K562 (cell line): ENCODE measurements around the gene TPSG1. TPM values are rescaled to one million over a fixed set of nuclear protein-coding genes. Genes with fewer than 3 reads are reported as not detected.
"Not testable (repeated sequence)": the region's sequence is repeated elsewhere in the genome, so short reads cannot be mapped to it uniquely, and the experiment has no call there.

ENCODE experiments used
- ATAC-seq: fragments of 200-7000 bp; cut with Tn5 transposase; 3 replicates; pipeline ENCODE4 v1.9.1; 2020; ENCODE audit warnings: moderate library complexity
- BruUV-seq: library from RNA; stranded (reverse); fragments of 400-500 nt; replicated peaks from 2 replicates; lab custom pipeline; 2021; lab: Mats Ljungman, UMichigan
- CTCF ChIA-PET: fragments of 300-600 bp; formaldehyde crosslinking; extraction: SDS; loops from one replicate; lab custom pipeline; 2021; ENCODE audit warnings: low intra/inter-chr PET ratio; lab: Yijun Ruan, JAX
- POLR2A ChIA-PET: fragments of 300-600, 350-650 bp; sonication (Branson Sonifier 250); formaldehyde crosslinking; extraction: SDS; loops from one replicate; lab custom pipeline; 2021; ENCODE audit warnings: antibody characterized with exemption, inconsistent platforms; lab: Yijun Ruan, JAX
- DNase-seq, 4 experiments: peaks; one replicate each; pipeline versions ENCODE4 v3.0.0 to v3.0.0-alpha.2; 2011 to 2018; ENCODE audit warnings: low spot score in 3 of 4, mixed read lengths in 3 of 4; ENCODE audit errors: extremely low read depth in 1 of 4
- FAIRE-seq: peaks from 2 replicates; lab custom pipeline; 2011; peaks lifted over from hg19 to GRCh38; lab: Jason Lieb, UNC
- H2AFZ ChIP-seq: 2 replicates; pipeline ENCODE4 v1.6.0; 2011; ENCODE audit warnings: low read depth, low read length, control low read depth, inconsistent platforms
- H3K27ac ChIP-seq: fragments of 200-600 bp; 3 replicates; pipeline ENCODE4 v1.8.0; 2011; ENCODE audit warnings: low read depth, mild to moderate bottlenecking, control low read depth, inconsistent platforms, low read length, moderate library complexity, mixed read lengths; ENCODE audit errors: extremely low read depth
- H3K27me3 ChIP-seq, 2 experiments: fragments of 300-600 bp in 1 of 2; 2 replicates in 1 of 2; 3 replicates in 1 of 2; pipeline versions ENCODE4 v1.6.0 to v1.8.0; 2011; ENCODE audit warnings: inconsistent platforms in 2 of 2, low read length in 2 of 2, mild to moderate bottlenecking in 1 of 2, mixed read lengths in 1 of 2, moderate library complexity in 1 of 2; ENCODE audit not compliant: control insufficient read depth in 2 of 2, insufficient read depth in 2 of 2
- H3K36me3 ChIP-seq: fragments of 300-600 bp; 3 replicates; pipeline ENCODE4 v1.8.0; 2011; ENCODE audit warnings: mild to moderate bottlenecking, low read length, inconsistent platforms; ENCODE audit not compliant: control insufficient read depth, insufficient read depth
- H3K4me1 ChIP-seq, 2 experiments: fragments of 200-600 bp in 1 of 2; replicated peaks in 1 of 2; 2 replicates in 1 of 2; 3 replicates in 1 of 2; pipeline versions ENCODE4 v1.5.1 to v1.8.0; 2011; ENCODE audit warnings: inconsistent platforms in 2 of 2, low read length in 2 of 2, mild to moderate bottlenecking in 1 of 2, mixed read lengths in 1 of 2, moderate library complexity in 1 of 2; ENCODE audit not compliant: control insufficient read depth in 2 of 2, insufficient read depth in 2 of 2
- H3K4me2 ChIP-seq: 2 replicates; pipeline ENCODE4 v1.6.1; 2011; ENCODE audit warnings: low read length, control low read depth, inconsistent platforms, mixed read lengths; ENCODE audit not compliant: insufficient read depth
- H3K4me3 ChIP-seq: fragments of 200-600 bp; sonication (generic), shearing (Covaris generic); 2 replicates; pipeline ENCODE4 v1.5.1; 2016; ENCODE audit warnings: control low read depth, inconsistent platforms
- H3K79me2 ChIP-seq: fragments of 200-600 bp; 3 replicates; pipeline ENCODE4 v1.8.0; 2011; ENCODE audit warnings: low read length, inconsistent platforms; ENCODE audit not compliant: control insufficient read depth, insufficient read depth
- H3K9ac ChIP-seq, 2 experiments: 2 replicates each; pipeline versions ENCODE4 v1.6.0 to v1.6.1; 2011; ENCODE audit warnings: low read depth in 2 of 2, low read length in 2 of 2, control low read depth in 1 of 2, inconsistent platforms in 1 of 2, mild to moderate bottlenecking in 1 of 2, mixed read lengths in 1 of 2; ENCODE audit not compliant: insufficient read depth in 1 of 2
- H3K9me1 ChIP-seq: one replicate; pipeline ENCODE4 v1.6.0; 2011; ENCODE audit warnings: inconsistent platforms, mild to moderate bottlenecking, low read length, moderate library complexity; ENCODE audit not compliant: control insufficient read depth, insufficient read depth
- H3K9me3 ChIP-seq: replicated peaks from 2 replicates; pipeline ENCODE4 v1.5.1; 2011; ENCODE audit warnings: low read depth, low read length, inconsistent platforms; ENCODE audit not compliant: control insufficient read depth, insufficient read depth
- H4K20me1 ChIP-seq: replicated peaks from 2 replicates; pipeline ENCODE4 v1.6.1; 2011; ENCODE audit warnings: low read length, inconsistent platforms, mixed read lengths; ENCODE audit not compliant: control insufficient read depth, insufficient read depth
- NFIC ChIP-seq: fragments of 450-650 bp; IDR thresholded peaks from 2 replicates; pipeline ENCODE4 v1.6.1; 2017; ENCODE audit warnings: mild to moderate bottlenecking, inconsistent platforms
- NFIX ChIP-seq: fragments of 250-450 bp; sonication (Bioruptor Pico); IDR thresholded peaks from 2 replicates; pipeline ENCODE4 v1.4.0; 2020; ENCODE audit warnings: low read depth, mild to moderate bottlenecking, moderate library complexity
- SMAD1 ChIP-seq: fragments of 150-350 bp; IDR thresholded peaks from 2 replicates; pipeline ENCODE4 v1.6.1; 2014; ENCODE audit warnings: low read length, low read depth; ENCODE audit not compliant: partially characterized antibody
- WGBS: fragments of 100-300 bp; shearing (Covaris generic); methylation state at CpG from one replicate; pipeline ENCODE4 v1.1.6; 2016; ENCODE audit warnings: low coverage, mixed read lengths; ENCODE audit not compliant: insufficient coverage; ENCODE audit errors: missing lambda C conversion rate; 5-methylcytosine and 5-hydroxymethylcytosine counted together
- in situ Hi-C: fragments of 300-500 bp; cut with MboI; formaldehyde crosslinking; loops from 4 replicates; pipeline ENCODE4 v1.15.0; 2018; ENCODE audit warnings: inconsistent platforms, mixed read lengths
- intact Hi-C: fragments of 100-400 bp; cut with micrococcal nuclease; formaldehyde crosslinking; loops from 2 replicates; pipeline ENCODE4 v1.14.2; 2022
- polyA plus RNA-seq, 8 experiments: library from polyadenylated mRNA; depleted of rRNA in 4 of 8; stranded (reverse) in 5 of 8; unstranded in 3 of 8; fragments of >200 nt; fragmentation: Nextera tagmentation in 2 of 8; fragmentation: Illumina TruSeq in 1 of 8; extraction: Ambion mirVana in 2 of 8; extraction: Trizol in 1 of 8; gene quantifications; 2 replicates each; pipeline versions ENCODE4 v1.2.1 to v1.2.3, GENCODE V29; 2011 to 2014; ENCODE audit warnings: inconsistent platforms in 1 of 8, missing spikeins in 1 of 8
- total RNA-seq, 7 experiments: library from RNA; depleted of rRNA in 6 of 7; stranded (reverse); fragments of >200 nt in 6 of 7; fragmentation: Illumina TruSeq in 2 of 7; extraction: Trizol in 2 of 7; gene quantifications; 2 replicates each; pipeline versions ENCODE4 v1.2.1 to v1.2.3, GENCODE V29; 2011 to 2021; ENCODE audit warnings: low replicate concordance in 1 of 7
- TF ChIP-seq, protein P1 (sequence below): sonication (generic); formaldehyde crosslinking; IDR thresholded peaks from 2 replicates; pipeline ENCODE4 v1.8.0; 2022; ENCODE audit warnings: missing genetic modification reagents, mild to moderate bottlenecking, moderate library complexity, borderline replicate concordance

Gene TPSG1
- total and polyA plus RNA-seq, 9 of the 15 experiments (the other 6 are each of a cell fraction or from before 2014, with no cell fraction given), result not detected

GRCh38 chr16:1271724-1272413 lies 46.8 kb upstream of the TPSG1 start:
- H3K36me3 ChIP-seq, BruUV-seq, H3K27ac ChIP-seq, H3K79me2 ChIP-seq, ATAC-seq, FAIRE-seq, H3K4me2 ChIP-seq, intact Hi-C loops, H2AFZ ChIP-seq, POLR2A ChIA-PET, H4K20me1 ChIP-seq, H3K9me1 ChIP-seq, DNase-seq, H3K4me3 ChIP-seq, in situ Hi-C loops, H3K9me3 ChIP-seq: not testable (repeated sequence)
- peak; percentile 77 for TF ChIP-seq NFIX
- peak; percentile 91 for TF ChIP-seq SMAD1
- TF ChIP-seq NFIC, result peak; percentile 98
- TF ChIP-seq, protein P1, sequence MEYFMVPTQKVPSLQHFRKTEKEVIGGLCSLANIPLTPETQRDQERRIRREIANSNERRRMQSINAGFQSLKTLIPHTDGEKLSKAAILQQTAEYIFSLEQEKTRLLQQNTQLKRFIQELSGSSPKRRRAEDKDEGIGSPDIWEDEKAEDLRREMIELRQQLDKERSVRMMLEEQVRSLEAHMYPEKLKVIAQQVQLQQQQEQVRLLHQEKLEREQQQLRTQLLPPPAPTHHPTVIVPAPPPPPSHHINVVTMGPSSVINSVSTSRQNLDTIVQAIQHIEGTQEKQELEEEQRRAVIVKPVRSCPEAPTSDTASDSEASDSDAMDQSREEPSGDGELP (CRISPR knock-in tag), result peak; percentile 65; the same call in 1 of the 2 replicates
- peaks cover 0 to 11% of the 10 kb centered on the region in 2 experiments; a peak in 2 of 5 replicates for H3K27me3 ChIP-seq
- H3K9ac ChIP-seq, result peak overlapping the region in 1 of 2 experiments; percentile 58; a peak in 2 of 4 replicates
- H3K4me1 ChIP-seq, result peaks cover 3 to 29% of the 10 kb centered on the region in 2 experiments; a peak in 3 of 5 replicates
- CTCF ChIA-PET, result interaction anchor here (0.7 kb wide), 1 partner anchor 73 kb away, joined by 3 read pairs; no protein-coding TSS in a partner anchor
- 19% methylated on average over 18 of the region's 19 CpGs for WGBS
